HepG2 (cell line): ENCODE data around the gene ZNF100. TPM values are rescaled to one million over a fixed set of nuclear protein-coding genes. Genes with fewer than 3 reads are reported as not detected.

Experiments
- ATF1 ChIP-seq: IDR thresholded peaks from 2 replicates; pipeline ENCODE4 v1.6.1; 2016; ENCODE audit warnings: mild to moderate bottlenecking, control low read depth
- CHD4 ChIP-seq: fragments of 200-600 bp; sonication (generic); IDR thresholded peaks from 2 replicates; pipeline ENCODE4 v1.7.0; 2017; ENCODE audit warnings: mild to moderate bottlenecking, low read length, borderline replicate concordance
- DNMT1 ChIP-seq: sonication (generic); formaldehyde crosslinking; IDR thresholded peaks from 2 replicates; pipeline ENCODE4 v1.5.1; 2020; ENCODE audit warnings: mild to moderate bottlenecking, missing genetic modification reagents
- GZF1 ChIP-seq: sonication (generic); formaldehyde crosslinking; IDR thresholded peaks from 2 replicates; pipeline ENCODE4 v1.5.1; 2020; ENCODE audit warnings: mild to moderate bottlenecking, missing genetic modification reagents
- HNRNPK ChIP-seq: fragments of 200-400 bp; formaldehyde crosslinking; IDR thresholded peaks from 2 replicates; pipeline ENCODE4 v1.6.1; 2018; ENCODE audit warnings: low read length, low read depth, moderate library complexity, mild to moderate bottlenecking; ENCODE audit not compliant: poor library complexity, severe bottlenecking
- HOXA9 ChIP-seq: sonication (generic); formaldehyde crosslinking; IDR thresholded peaks from 2 replicates; pipeline ENCODE4 v1.8.1; 2022; ENCODE audit warnings: missing genetic modification reagents, mild to moderate bottlenecking, moderate library complexity, borderline replicate concordance
- MXI1 ChIP-seq: IDR thresholded peaks from 3 replicates; pipeline ENCODE4 v1.6.1; 2012; ENCODE audit warnings: low read depth, low read length, inconsistent platforms, borderline replicate concordance
- NCOR1 ChIP-seq: fragments of 200-600 bp; sonication (generic); IDR thresholded peaks from 2 replicates; pipeline ENCODE4 v1.7.0; 2017; ENCODE audit warnings: antibody characterized with exemption, low read length, borderline replicate concordance
- NFIB ChIP-seq: sonication (generic); formaldehyde crosslinking; IDR thresholded peaks from 2 replicates; pipeline ENCODE4 v1.9.0; 2021; ENCODE audit warnings: missing genetic modification reagents, mild to moderate bottlenecking, borderline replicate concordance
- PPARG ChIP-seq: conservative IDR thresholded peaks from 2 replicates; pipeline ENCODE4 v1.6.1; 2016; ENCODE audit warnings: missing biosample characterization, missing genetic modification reagents
- PREB ChIP-seq: sonication (generic); formaldehyde crosslinking; IDR thresholded peaks from 2 replicates; pipeline ENCODE4 v1.4.0; 2020; ENCODE audit warnings: missing genetic modification reagents
- RAD51 ChIP-seq: fragments of 450-650 bp; IDR thresholded peaks from 2 replicates; pipeline ENCODE4 v1.6.1; 2016; ENCODE audit warnings: borderline replicate concordance
- RERE ChIP-seq: IDR thresholded peaks from 2 replicates; pipeline ENCODE4 v1.6.1; 2016; ENCODE audit warnings: low read depth, missing genetic modification reagents, missing compliant biosample characterization
- TEF ChIP-seq: sonication (generic); formaldehyde crosslinking; IDR thresholded peaks from 2 replicates; pipeline ENCODE4 v1.5.0; 2020; ENCODE audit warnings: missing genetic modification reagents
- ZMAT5 ChIP-seq: sonication (generic); formaldehyde crosslinking; IDR thresholded peaks from 2 replicates; pipeline ENCODE4 v1.5.0; 2020; ENCODE audit warnings: mild to moderate bottlenecking, low read depth, missing genetic modification reagents, borderline replicate concordance
- ZNF180 ChIP-seq: sonication (generic); formaldehyde crosslinking; IDR thresholded peaks from 2 replicates; pipeline ENCODE4 v1.4.0; 2020; ENCODE audit warnings: low read depth, missing genetic modification reagents, borderline replicate concordance
- ZNF263 ChIP-seq: sonication (generic); formaldehyde crosslinking; IDR thresholded peaks from 2 replicates; pipeline ENCODE4 v1.4.0; 2020; ENCODE audit warnings: missing genetic modification reagents
- ZNF281 ChIP-seq: sonication (generic); formaldehyde crosslinking; IDR thresholded peaks from 2 replicates; pipeline ENCODE4 v1.4.0; 2020; ENCODE audit warnings: missing genetic modification reagents, borderline replicate concordance
- ZNF383 ChIP-seq: sonication (generic); formaldehyde crosslinking; IDR thresholded peaks from 2 replicates; pipeline ENCODE4 v1.4.0; 2020; ENCODE audit warnings: missing genetic modification reagents, mild to moderate bottlenecking, borderline replicate concordance
- polyA plus RNA-seq, 8 experiments: library from polyadenylated mRNA; depleted of rRNA in 3 of 8; stranded (reverse) in 7 of 8; unstranded in 1 of 8; fragments of >200 nt; fragmentation: Illumina TruSeq in 4 of 8; extraction: Trizol in 4 of 8; gene quantifications; 2 replicates each; pipeline versions ENCODE4 v1.2.1 to v1.2.3, GENCODE V29; 2011 to 2016; ENCODE audit warnings: low read depth in 4 of 8, missing spikeins in 1 of 8, mixed read lengths in 1 of 8; ENCODE audit not compliant: insufficient read depth in 1 of 8
- total RNA-seq, 5 experiments: library from RNA; depleted of rRNA; stranded (reverse); fragments of >200 nt; fragmentation: Illumina TruSeq; extraction: Trizol; gene quantifications; 2 replicates each; pipeline ENCODE4 v1.2.3, GENCODE V29; 2016; ENCODE audit warnings: low read depth in 1 of 5

Gene ZNF100
- total and polyA plus RNA-seq, 2 of the 13 experiments (the other 11 are each of a cell fraction or from before 2014, with no cell fraction given) = 2.5 to 11.4 TPM

GRCh38 chr19:21767065-21767800 is at the start of gene ZNF100 (continued):
- TF ChIP-seq RERE (CRISPR knock-in tag) = no peak
- TF ChIP-seq ZNF281 (CRISPR knock-in tag) = no peak
- TF ChIP-seq ZNF263 = no peak
- no peak for TF ChIP-seq ATF1 (CRISPR knock-in tag)
- no peak for TF ChIP-seq HNRNPK
- no peak for TF ChIP-seq ZNF180 (CRISPR knock-in tag)
- TF ChIP-seq NCOR1 = no peak
- no peak for TF ChIP-seq TEF (CRISPR knock-in tag)
- no peak for TF ChIP-seq DNMT1
- TF ChIP-seq CHD4 = no peak; the same call in 1 of the 2 replicates
- peak; percentile 43; the same call in 1 of the 3 replicates for TF ChIP-seq MXI1
- TF ChIP-seq ZMAT5 (CRISPR knock-in tag) = no peak
- no peak for TF ChIP-seq ZNF383
- no peak for TF ChIP-seq HOXA9 (CRISPR knock-in tag)
- TF ChIP-seq PREB (CRISPR knock-in tag) = no peak
- TF ChIP-seq RAD51 = no peak
- TF ChIP-seq PPARG = no peak
- no peak for TF ChIP-seq GZF1 (CRISPR knock-in tag)
- no peak for TF ChIP-seq NFIB
